Measurements from ENCODE around the gene OR52B4.
"Not testable (repeated sequence)": the region's sequence is repeated elsewhere in the genome, so short reads cannot be mapped to it uniquely, and the experiment has no call there.

Gene OR52B4

DNA sequence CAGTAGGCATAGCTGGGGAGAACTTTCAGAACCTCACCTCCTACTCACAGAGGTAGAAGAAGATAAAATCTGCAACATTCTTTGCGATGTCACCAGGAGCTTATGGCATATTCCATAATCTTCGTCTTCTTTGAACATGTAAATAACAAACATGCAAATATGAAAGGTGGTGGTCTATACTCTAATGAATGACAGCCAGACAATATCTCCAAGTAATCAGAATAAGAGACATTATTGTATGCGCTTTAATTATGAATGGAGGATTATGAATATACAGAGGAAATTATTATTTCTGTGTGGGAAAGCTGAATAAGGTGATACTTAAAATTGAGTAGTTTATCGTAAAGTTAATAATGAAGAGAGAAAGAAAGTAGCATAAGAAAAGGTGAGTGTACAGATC lies at the start of gene OR52B4:
TSS of gene OR52B4 (minus strand) at position 101 of the 400 bp plus-strand sequence. CDS start at position 10, 91 bp downstream.
- DNase-seq (ENCODE audit: low read depth in 3 of 3): no peak

DNA sequence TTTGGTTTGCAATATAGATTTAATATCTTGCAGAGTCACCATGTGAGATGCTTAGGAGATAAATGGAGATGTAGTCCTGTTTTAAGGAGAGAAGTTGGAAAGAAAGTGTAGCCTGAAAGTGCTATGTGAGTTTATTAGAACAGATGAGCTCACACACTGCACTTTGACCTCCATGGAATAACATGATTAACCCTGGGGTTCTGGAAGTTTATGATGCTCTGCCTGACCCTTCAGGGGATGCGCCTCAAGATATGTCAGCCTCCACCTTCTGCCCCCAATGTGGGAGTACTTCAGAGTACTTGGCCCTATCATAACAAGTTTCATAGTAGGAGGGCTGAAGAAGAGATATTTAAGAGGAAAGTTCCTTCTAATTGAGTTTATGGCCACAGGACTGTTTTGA lies 48.6 kb upstream of the OR52B4 start:
- no peak for DNase-seq (ENCODE audit: low read depth in 3 of 3)

GRCh38 chr11:4416306-4416705 lies 48.1 kb upstream of the OR52B4 start:
- DNase-seq (ENCODE audit: low read depth in 3 of 3): no peak

DNA sequence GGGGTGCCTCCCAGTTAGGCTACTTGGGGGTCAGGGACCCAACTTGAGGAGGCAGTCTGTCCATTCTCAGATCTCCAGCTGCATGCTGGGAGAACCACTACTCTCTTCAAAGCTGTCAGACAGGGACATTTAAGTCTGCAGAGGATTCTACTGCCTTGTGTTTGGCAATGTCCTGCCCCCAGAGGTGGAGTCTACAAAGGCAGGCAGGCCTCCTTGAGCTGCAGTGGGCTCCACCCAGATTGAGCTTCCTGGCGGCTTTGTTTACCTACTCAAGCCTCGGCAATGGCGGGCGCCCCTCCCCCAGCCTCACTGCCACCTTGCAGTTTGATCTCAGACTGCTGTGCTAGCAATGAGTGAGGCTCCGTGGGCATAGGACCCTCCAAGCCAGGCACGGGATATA lies 38.0 kb upstream of the OR52B4 start:
- not testable (repeated sequence) for DNase-seq (ENCODE audit: low read depth in 3 of 3)

DNA sequence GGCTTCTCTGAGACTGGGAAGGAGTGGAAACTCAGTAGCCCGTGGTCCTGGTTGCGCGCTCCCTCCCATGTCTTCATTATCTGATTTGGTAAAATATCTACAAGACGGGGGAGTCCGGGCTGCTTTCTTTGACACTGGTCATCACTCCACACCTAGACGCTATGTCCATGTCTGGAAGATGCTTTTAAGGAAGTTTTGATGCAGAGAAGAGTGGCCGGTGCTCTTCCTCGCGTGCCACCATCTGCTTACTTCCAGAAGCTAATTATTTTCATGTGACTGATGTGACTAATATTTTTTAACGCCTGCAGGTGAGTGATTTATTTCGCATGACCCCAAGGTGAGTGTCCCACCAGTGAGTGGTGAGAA lies 25.7 kb upstream of the OR52B4 start:
- DNase-seq (ENCODE audit: low read depth in 3 of 3): no peak

GRCh38 chr11:4393209-4393857 lies 25.1 kb upstream of the OR52B4 start, which contains the start of gene TRIM21:
TRIM21 (minus strand) TSS chr11:4393702; CDS start chr11:4390409, 3,293 bp downstream.
- DNase-seq (ENCODE audit: low read depth in 3 of 3): peak; percentile 77 to 88 (median 79)

- no peak for DNase-seq (ENCODE audit: low read depth in 3 of 3)
Observed at GRCh38 chr11:4388221-4388620, 20.0 kb upstream of the OR52B4 start.

GRCh38 chr11:4385978-4386740 lies 18.0 kb upstream of the OR52B4 start:
- DNase-seq (ENCODE audit: low read depth in 3 of 3): no peak

- DNase-seq (ENCODE audit: low read depth in 3 of 3): no peak
Observed at GRCh38 chr11:4381901-4382300, 13.7 kb upstream of the OR52B4 start.

GRCh38 chr11:4375431-4376140 lies 7.4 kb upstream of the OR52B4 start:
- DNase-seq (ENCODE audit: low read depth in 3 of 3): no peak

DNA sequence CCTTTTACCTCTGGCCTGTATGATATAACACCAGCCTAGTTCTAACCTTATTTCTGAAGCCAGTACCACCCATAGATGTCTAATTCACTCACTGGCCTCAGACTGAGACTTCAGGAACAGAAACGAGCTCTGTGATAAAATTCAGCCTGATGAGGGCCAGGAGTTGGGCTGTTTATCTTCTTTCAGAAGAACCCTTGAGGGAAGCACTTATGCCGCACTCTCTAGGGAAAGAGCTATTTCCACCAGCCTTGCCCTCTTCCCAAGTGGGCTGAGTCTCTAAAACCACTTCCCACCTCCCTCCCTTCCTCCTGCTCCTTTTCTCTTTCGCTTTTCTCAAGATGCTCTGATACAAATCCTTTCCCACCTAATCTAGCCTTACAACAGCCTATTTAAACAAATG lies 2.0 kb upstream of the OR52B4 start:
- no peak for DNase-seq (ENCODE audit: low read depth in 3 of 3)

DNA sequence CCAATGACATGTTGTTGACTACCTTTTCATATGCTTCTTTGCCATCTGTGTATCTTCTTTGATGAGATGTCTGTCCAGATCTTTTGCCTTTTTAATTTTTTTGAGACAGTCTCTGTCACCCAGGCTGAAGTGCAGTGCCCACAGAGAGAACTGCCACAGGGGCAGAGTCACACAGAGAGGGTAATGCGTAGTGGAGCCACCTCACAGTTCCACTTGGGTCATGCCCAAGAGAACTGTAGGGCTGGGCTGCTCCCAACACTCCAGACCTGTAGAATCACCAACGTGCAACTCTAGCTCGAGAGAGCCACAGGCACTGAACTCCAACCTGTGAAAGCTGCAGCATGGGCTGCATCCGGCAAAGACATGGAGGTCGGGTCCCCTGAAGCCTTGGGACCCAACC lies 20.0 kb downstream of the OR52B4 start:
- DNase-seq (ENCODE audit: low read depth in 3 of 3): not testable (repeated sequence)

DNA sequence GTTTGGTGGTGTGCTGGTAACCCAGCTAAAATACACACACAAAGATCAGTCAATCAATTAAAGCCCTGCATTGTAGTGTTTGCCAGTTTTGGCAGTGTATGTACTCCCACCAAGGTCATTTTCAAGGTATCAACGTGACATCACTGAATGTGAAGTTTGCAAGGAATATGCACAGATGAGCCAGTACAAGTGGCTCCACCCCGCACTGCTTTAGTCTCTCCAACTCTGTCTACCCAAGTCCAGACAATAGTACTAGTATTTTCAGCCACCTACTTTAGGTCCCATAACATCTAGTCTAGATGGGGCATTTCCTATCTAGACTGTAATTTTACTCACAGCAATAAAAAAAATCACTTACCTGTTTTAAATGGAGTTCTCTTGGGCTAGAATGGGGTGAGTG lies 22.8 kb downstream of the OR52B4 start:
- DNase-seq (ENCODE audit: low read depth in 3 of 3): not testable (repeated sequence)

- DNase-seq (ENCODE audit: low read depth in 3 of 3): not testable (repeated sequence)
Observed at GRCh38 chr11:4334356-4334755, 33.8 kb downstream of the OR52B4 start.
